ENCODE results near the gene TSPO2.

GRCh38 chr6:41079080-41079479 is 36.8 kb downstream of the TSPO2 start:
- no peak for TF ChIP-seq POLR2A (IDR thresholded peaks at IDR 0.05; ENCODE audit: low read depth, low read length)
- TF ChIP-seq POLR2AphosphoS5 (IDR thresholded peaks at IDR 0.05; ENCODE audit: low read depth, low read length) = no peak
